ENCODE results near the gene GARIN1A. TPM values are rescaled to one million over a fixed set of nuclear protein-coding genes. Genes with fewer than 3 reads are reported as not detected.

Gene GARIN1A
- total RNA-seq, 2 experiments from 2014 or later, result 0.25 TPM; not detected in 1

GRCh38 chr7:128666200-128666599 lies 5.9 kb upstream of the GARIN1A start:
- DNase-seq (peak; percentile 12), ATAC-seq (no peak)
- H3K4me1 Mint-ChIP-seq (ENCODE audit: low read depth), result no peaks in the 10 kb centered on the region
- ChIA-PET CTCF (interaction anchor here (0.6 to 1.6 kb wide), 4 partner anchors 9 to 239 kb away, joined by 3 to 7 read pairs (median 4); no protein-coding TSS in a partner anchor), POLR2A (no interaction called here)
- H3K36me3 Mint-ChIP-seq (ENCODE audit: low read depth), result peaks cover 12% of the 10 kb centered on the region
- no peak overlapping the region for H3K4me3 Mint-ChIP-seq
- no peak overlapping the region for H3K27ac Mint-ChIP-seq
- H3K9me3 Mint-ChIP-seq, result peaks cover 8% of the 10 kb centered on the region
- no peaks in the 10 kb centered on the region for H3K27me3 Mint-ChIP-seq
- intact Hi-C loops (cut with micrococcal nuclease), result no loop called here
- TF ChIP-seq, protein P1, sequence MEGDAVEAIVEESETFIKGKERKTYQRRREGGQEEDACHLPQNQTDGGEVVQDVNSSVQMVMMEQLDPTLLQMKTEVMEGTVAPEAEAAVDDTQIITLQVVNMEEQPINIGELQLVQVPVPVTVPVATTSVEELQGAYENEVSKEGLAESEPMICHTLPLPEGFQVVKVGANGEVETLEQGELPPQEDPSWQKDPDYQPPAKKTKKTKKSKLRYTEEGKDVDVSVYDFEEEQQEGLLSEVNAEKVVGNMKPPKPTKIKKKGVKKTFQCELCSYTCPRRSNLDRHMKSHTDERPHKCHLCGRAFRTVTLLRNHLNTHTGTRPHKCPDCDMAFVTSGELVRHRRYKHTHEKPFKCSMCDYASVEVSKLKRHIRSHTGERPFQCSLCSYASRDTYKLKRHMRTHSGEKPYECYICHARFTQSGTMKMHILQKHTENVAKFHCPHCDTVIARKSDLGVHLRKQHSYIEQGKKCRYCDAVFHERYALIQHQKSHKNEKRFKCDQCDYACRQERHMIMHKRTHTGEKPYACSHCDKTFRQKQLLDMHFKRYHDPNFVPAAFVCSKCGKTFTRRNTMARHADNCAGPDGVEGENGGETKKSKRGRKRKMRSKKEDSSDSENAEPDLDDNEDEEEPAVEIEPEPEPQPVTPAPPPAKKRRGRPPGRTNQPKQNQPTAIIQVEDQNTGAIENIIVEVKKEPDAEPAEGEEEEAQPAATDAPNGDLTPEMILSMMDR (IDR thresholded peaks at IDR 0.05), result peak; percentile 17

- TF ChIP-seq, protein P1 (IDR thresholded peaks at IDR 0.05), result peak; percentile 38
- peak; percentile 69 for ATAC-seq
- intact Hi-C loops (cut with micrococcal nuclease), result no loop called here
- Mint-ChIP-seq H3K4me1 (ENCODE audit: low read depth) (no peaks in the 10 kb centered on the region), H3K36me3 (ENCODE audit: low read depth) (no peaks in the 10 kb centered on the region), H3K4me3 (no peak overlapping the region), H3K27me3 (peaks cover 2% of the 10 kb centered on the region), H3K27ac (no peak overlapping the region), H3K9me3 (no peaks in the 10 kb centered on the region)
- peak; percentile 54 for DNase-seq
- POLR2A ChIA-PET, result interaction anchor here (0.7 kb wide), 1 partner anchor 227 kb away, joined by 3 read pairs; no protein-coding TSS in a partner anchor
- CTCF ChIA-PET, result interaction anchor here (0.7 to 3.4 kb wide), 5 partner anchors 9 to 247 kb away, joined by 3 to 14 read pairs (median 3); no protein-coding TSS in a partner anchor
These were observed 930 bp downstream of the GARIN1A start for GRCh38 chr7:128672927-128673517.

DNA sequence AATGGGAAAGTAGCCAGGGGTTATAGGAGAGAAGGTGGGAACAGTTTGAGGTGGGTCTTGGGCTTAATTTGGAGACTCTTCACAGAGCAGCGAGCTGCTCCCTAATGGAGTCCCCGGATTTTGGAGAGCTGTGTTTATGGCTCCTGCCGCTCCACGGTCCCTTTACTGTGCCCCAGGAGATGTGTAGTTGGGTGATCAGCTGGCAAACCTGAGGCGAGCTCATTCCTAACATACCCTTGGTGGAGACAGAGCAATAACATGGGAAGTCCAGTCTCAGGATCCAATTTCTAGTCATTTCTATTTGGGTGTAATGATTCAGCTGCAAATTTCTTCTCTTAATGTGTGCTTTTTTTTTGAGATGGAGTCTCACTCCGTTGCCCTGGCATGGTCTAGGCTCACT lies 1.5 kb downstream of the GARIN1A start:
- Mint-ChIP-seq H3K4me3 (no peak overlapping the region), H3K27ac (no peak overlapping the region), H3K27me3 (peaks cover 2% of the 10 kb centered on the region), H3K4me1 (ENCODE audit: low read depth) (no peaks in the 10 kb centered on the region), H3K36me3 (ENCODE audit: low read depth) (no peaks in the 10 kb centered on the region), H3K9me3 (no peaks in the 10 kb centered on the region)
- ChIA-PET POLR2A (interaction anchor here (0.7 kb wide), 1 partner anchor 227 kb away, joined by 3 read pairs; no protein-coding TSS in a partner anchor), CTCF (interaction anchor here (0.7 to 1.0 kb wide), 3 partner anchors 9 to 230 kb away, joined by 3 read pairs; no protein-coding TSS in a partner anchor)
- ATAC-seq, result no peak
- intact Hi-C loops (cut with micrococcal nuclease), result no loop called here
- no peak for DNase-seq
- TF ChIP-seq, protein P1 (IDR thresholded peaks at IDR 0.05), result no peak

DNA sequence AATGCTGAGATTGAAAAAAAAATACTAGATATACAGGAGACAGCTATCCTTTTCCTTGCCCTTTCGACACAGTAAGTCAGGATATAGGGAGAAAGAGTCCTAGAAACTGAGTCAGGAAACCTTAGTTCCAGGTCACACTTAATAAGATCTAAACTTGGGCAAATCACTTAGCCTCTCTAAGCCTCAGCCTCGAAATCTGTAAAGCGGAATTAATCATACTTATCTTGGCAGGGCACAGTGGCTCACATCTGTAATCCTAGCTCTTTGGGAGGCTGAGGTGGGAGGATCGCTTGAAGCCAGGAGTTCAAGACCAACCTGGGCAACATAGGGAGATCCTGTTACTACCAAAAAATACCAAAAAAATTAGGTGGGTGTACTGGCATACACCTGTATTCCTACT lies 4.6 kb downstream of the GARIN1A start:
- Mint-ChIP-seq H3K4me3 (no peak overlapping the region), H3K9me3 (no peaks in the 10 kb centered on the region), H3K27ac (no peak overlapping the region), H3K4me1 (ENCODE audit: low read depth) (no peaks in the 10 kb centered on the region), H3K36me3 (ENCODE audit: low read depth) (no peaks in the 10 kb centered on the region), H3K27me3 (peaks cover 2% of the 10 kb centered on the region)
- ChIA-PET POLR2A (no interaction called here), CTCF (no interaction called here)
- ATAC-seq (no peak), DNase-seq (no peak)
- intact Hi-C loops (cut with micrococcal nuclease), result no loop called here
- TF ChIP-seq, protein P1 (IDR thresholded peaks at IDR 0.05), result no peak

DNA sequence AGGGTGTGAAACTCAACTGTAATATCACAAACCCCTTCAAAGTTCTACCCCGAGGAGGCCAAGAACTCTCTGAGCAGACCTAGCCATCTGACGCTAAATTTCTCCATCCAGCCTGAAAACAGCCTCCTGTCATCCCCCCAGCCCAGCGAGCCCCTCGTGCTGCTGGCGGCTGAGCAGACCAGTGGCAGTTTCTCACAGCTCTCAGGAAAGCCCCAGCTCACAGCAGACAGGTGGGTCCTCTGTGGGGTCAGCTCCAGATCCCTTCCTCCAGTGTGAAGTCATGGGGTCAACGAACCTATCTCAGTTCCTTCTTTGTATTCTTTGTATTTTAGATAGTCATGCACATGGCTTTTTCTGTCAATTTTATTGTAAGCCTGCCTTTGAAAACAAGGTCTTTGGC lies 7.8 kb downstream of the GARIN1A start:
- Mint-ChIP-seq H3K27ac (no peak overlapping the region), H3K4me1 (ENCODE audit: low read depth) (no peaks in the 10 kb centered on the region), H3K9me3 (no peaks in the 10 kb centered on the region), H3K36me3 (ENCODE audit: low read depth) (no peaks in the 10 kb centered on the region), H3K27me3 (peaks cover 2% of the 10 kb centered on the region), H3K4me3 (no peak overlapping the region)
- TF ChIP-seq, protein P1 (IDR thresholded peaks at IDR 0.05), result no peak
- POLR2A ChIA-PET, result no interaction called here
- intact Hi-C loops (cut with micrococcal nuclease), result no loop called here
- CTCF ChIA-PET, result no interaction called here
- DNase-seq (no peak), ATAC-seq (no peak)

Measured in activated CD8-positive, alpha-beta T cell treated with anti-CD3 and anti-CD28 coated beads for 36 hours (primary cell).